ENCODE results near the gene DDX55. TPM values are rescaled to one million over a fixed set of nuclear protein-coding genes. Genes with fewer than 3 reads are reported as not detected.
"Not testable (repeated sequence)": the region's sequence is repeated elsewhere in the genome, so short reads cannot be mapped to it uniquely, and the experiment has no call there.

The DDX55 gene
- total and polyA plus RNA-seq, 9 donors: 11.9 to 21.0 (median 13.5) TPM

- Histone ChIP-seq H3K36me3 (ENCODE audit: control insufficient read depth, insufficient read depth, low read length) (peaks cover 40% of the 10 kb centered on the region), H3K4me1 (ENCODE audit: control insufficient read depth, insufficient read depth, low read length) (peaks cover 13% of the 10 kb centered on the region)
- WGBS (ENCODE audit: insufficient coverage): 90% methylated on average over 2 of the region's 11 CpGs
- not testable (repeated sequence) for DNase-seq; H3K27ac ChIP-seq (ENCODE audit: low read length); H3K9me3 ChIP-seq (replicated peaks; ENCODE audit: control insufficient read depth, low read depth, low read length); H3K27me3 ChIP-seq (ENCODE audit: control insufficient read depth, insufficient read depth, low read length); H3K4me3 ChIP-seq (ENCODE audit: low read length)
Observed at GRCh38 chr12:123603495-123603894, 1.6 kb downstream of the DDX55 start.

DNA sequence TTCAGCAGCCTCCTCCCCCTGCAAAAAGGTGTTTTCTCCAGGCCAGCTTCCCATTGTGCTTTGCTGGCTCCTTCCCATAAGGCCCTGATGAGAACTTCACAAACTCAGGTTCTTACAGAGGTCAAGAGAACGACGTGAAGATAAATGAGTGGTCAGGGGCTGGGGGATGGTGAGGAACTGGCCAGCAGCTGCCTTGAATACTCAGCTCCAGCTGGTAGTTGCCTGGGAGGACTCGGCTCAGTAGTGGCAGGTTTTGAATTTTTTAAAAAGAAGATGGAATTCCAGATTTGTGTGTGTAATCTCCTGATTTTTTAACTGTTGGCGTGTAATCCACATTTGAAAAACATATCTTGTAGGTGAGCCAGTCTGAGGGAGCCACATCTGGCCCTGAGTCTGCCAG lies 5.9 kb downstream of the DDX55 start:
- DNase-seq: no peak
- Histone ChIP-seq H3K9me3 (replicated peaks; ENCODE audit: control insufficient read depth, low read depth, low read length) (no peaks in the 10 kb centered on the region), H3K36me3 (ENCODE audit: control insufficient read depth, insufficient read depth, low read length) (peaks cover 69% of the 10 kb centered on the region), H3K4me1 (ENCODE audit: control insufficient read depth, insufficient read depth, low read length) (peaks cover 6% of the 10 kb centered on the region), H3K4me3 (ENCODE audit: low read length) (no peak overlapping the region), H3K27ac (ENCODE audit: low read length) (no peak overlapping the region), H3K27me3 (ENCODE audit: control insufficient read depth, insufficient read depth, low read length) (no peaks in the 10 kb centered on the region)
- WGBS (ENCODE audit: insufficient coverage): 69% methylated on average over 4 of the region's 4 CpGs

DNA sequence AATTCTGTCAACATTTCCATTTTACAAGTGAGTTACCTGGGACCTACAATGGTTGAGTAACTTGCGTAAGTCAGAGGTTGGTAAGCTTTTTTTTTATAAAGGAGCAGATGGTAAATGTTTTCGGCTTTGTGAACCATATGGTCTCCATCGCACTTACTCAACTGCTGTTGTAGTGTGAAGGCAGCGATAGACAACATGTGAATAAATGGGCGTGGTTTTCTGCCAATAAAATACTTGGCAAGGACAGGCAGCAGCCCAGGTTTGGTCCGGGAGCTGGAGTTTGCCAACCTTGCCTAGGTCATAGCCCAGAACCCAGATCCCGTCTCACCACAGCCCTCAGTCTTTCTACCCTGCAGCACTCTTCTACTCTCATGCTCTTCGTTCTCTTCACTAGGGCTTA lies 6.3 kb downstream of the DDX55 start:
- Histone ChIP-seq H3K4me3 (ENCODE audit: low read length) (no peak overlapping the region), H3K27ac (ENCODE audit: low read length) (no peak overlapping the region), H3K36me3 (ENCODE audit: control insufficient read depth, insufficient read depth, low read length) (peaks cover 73% of the 10 kb centered on the region), H3K4me1 (ENCODE audit: control insufficient read depth, insufficient read depth, low read length) (peaks cover 1% of the 10 kb centered on the region), H3K27me3 (ENCODE audit: control insufficient read depth, insufficient read depth, low read length) (no peaks in the 10 kb centered on the region), H3K9me3 (replicated peaks; ENCODE audit: control insufficient read depth, low read depth, low read length) (no peaks in the 10 kb centered on the region)
- no peak for DNase-seq
- 92% methylated on average over 5 of the region's 8 CpGs for WGBS (ENCODE audit: insufficient coverage)

- no peaks in the 10 kb centered on the region for H3K27me3 ChIP-seq (ENCODE audit: control insufficient read depth, insufficient read depth, low read length)
- peaks cover 79% of the 10 kb centered on the region for H3K36me3 ChIP-seq (ENCODE audit: control insufficient read depth, insufficient read depth, low read length)
- no peaks in the 10 kb centered on the region for H3K4me1 ChIP-seq (ENCODE audit: control insufficient read depth, insufficient read depth, low read length)
- no CpG with 5 or more reads among the region's 2 CpGs for WGBS (ENCODE audit: insufficient coverage)
- DNase-seq: no peak
- H3K27ac ChIP-seq (ENCODE audit: low read length): no peak overlapping the region
- no peaks in the 10 kb centered on the region for H3K9me3 ChIP-seq (replicated peaks; ENCODE audit: control insufficient read depth, low read depth, low read length)
- H3K4me3 ChIP-seq (ENCODE audit: low read length): no peak overlapping the region
Observed at GRCh38 chr12:123614110-123614509, 12.2 kb downstream of the DDX55 start.

DNA sequence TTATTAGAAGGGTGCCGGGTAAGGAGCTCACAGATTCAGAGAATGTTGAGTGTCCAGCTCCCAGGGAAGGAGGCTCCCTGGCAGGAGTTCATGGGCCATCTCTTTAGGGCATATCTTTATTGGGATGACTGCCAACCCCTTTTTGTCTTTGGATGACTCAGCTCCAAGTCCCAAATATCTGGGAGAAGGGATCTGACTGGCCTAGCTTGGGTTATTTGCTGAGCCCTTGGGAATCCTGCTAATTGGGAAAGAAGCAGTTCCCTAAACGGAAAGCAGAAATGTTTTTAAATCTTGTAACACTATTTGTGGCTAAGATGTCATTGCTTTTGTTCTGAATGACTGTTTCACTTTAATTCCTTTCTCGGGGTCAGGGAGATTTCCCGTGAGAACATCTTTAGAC lies 12.6 kb downstream of the DDX55 start:
- Histone ChIP-seq H3K4me1 (ENCODE audit: control insufficient read depth, insufficient read depth, low read length) (no peaks in the 10 kb centered on the region), H3K36me3 (ENCODE audit: control insufficient read depth, insufficient read depth, low read length) (peaks cover 82% of the 10 kb centered on the region), H3K4me3 (ENCODE audit: low read length) (no peak overlapping the region), H3K27ac (ENCODE audit: low read length) (no peak overlapping the region), H3K27me3 (ENCODE audit: control insufficient read depth, insufficient read depth, low read length) (no peaks in the 10 kb centered on the region), H3K9me3 (replicated peaks; ENCODE audit: control insufficient read depth, low read depth, low read length) (no peaks in the 10 kb centered on the region)
- WGBS (ENCODE audit: insufficient coverage): 68% methylated on average over 2 of the region's 4 CpGs
- DNase-seq: no peak

DNA sequence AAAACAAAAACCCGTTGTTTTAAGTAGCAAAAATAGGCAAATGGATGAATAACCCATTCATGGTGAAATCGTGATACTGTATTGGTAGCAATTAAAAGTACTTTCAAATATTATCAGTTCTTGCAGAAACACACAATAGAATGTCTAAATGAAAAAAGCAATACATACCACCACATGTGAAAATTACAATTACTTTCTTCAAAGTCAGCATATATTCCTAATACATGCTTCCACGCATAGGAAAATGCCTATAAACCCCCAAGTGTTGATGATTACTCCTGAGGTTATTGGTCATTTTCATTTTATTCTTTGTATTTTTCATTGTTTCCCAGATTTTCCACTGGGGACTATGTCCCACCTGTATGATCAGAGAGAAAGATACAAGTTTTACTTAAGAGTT lies 15.2 kb downstream of the DDX55 start:
- Histone ChIP-seq H3K9me3 (replicated peaks; ENCODE audit: control insufficient read depth, low read depth, low read length) (no peaks in the 10 kb centered on the region), H3K27ac (ENCODE audit: low read length) (no peak overlapping the region), H3K36me3 (ENCODE audit: control insufficient read depth, insufficient read depth, low read length) (peaks cover 81% of the 10 kb centered on the region), H3K4me1 (ENCODE audit: control insufficient read depth, insufficient read depth, low read length) (peaks cover 5% of the 10 kb centered on the region), H3K27me3 (ENCODE audit: control insufficient read depth, insufficient read depth, low read length) (no peaks in the 10 kb centered on the region), H3K4me3 (ENCODE audit: low read length) (no peak overlapping the region)
- DNase-seq: no peak
- WGBS (ENCODE audit: insufficient coverage): no CpG with 5 or more reads among the region's 3 CpGs

- H3K27me3 ChIP-seq (ENCODE audit: control insufficient read depth, insufficient read depth, low read length): no peaks in the 10 kb centered on the region
- H3K4me1 ChIP-seq (ENCODE audit: control insufficient read depth, insufficient read depth, low read length): peaks cover 5% of the 10 kb centered on the region
- H3K4me3 ChIP-seq (ENCODE audit: low read length): no peak overlapping the region
- H3K27ac ChIP-seq (ENCODE audit: low read length): no peak overlapping the region
- 81% methylated on average over 9 of the region's 13 CpGs for WGBS (ENCODE audit: insufficient coverage)
- H3K9me3 ChIP-seq (replicated peaks; ENCODE audit: control insufficient read depth, low read depth, low read length): no peaks in the 10 kb centered on the region
- no peak for DNase-seq
- H3K36me3 ChIP-seq (ENCODE audit: control insufficient read depth, insufficient read depth, low read length): peaks cover 81% of the 10 kb centered on the region
Observed at GRCh38 chr12:123617580-123617979, 15.7 kb downstream of the DDX55 start.

DNA sequence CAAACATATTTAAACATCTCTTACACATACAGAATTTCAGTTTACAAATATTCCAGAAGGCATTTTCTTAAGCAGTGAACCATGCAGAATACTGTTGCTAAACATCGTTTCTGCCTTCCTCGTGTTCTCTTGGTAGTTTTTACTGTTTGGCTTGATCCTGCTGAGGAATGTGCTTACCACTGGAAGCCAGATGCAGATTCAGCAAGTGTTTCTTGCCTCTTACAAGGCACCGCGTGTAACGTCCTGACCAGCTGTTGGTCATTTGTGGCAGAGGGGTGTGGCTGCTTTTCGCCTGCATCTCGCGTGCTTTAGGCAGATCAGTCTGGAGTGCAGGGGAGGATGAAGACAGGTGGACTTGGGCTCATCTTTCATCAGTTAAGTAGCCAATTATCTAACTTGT lies 19.2 kb downstream of the DDX55 start:
- H3K9me3 ChIP-seq (replicated peaks; ENCODE audit: control insufficient read depth, low read depth, low read length): no peaks in the 10 kb centered on the region
- peaks cover 5% of the 10 kb centered on the region for H3K4me1 ChIP-seq (ENCODE audit: control insufficient read depth, insufficient read depth, low read length)
- no peak overlapping the region for H3K4me3 ChIP-seq (ENCODE audit: low read length)
- H3K36me3 ChIP-seq (ENCODE audit: control insufficient read depth, insufficient read depth, low read length): peaks cover 78% of the 10 kb centered on the region
- 44% methylated on average over 5 of the region's 8 CpGs for WGBS (ENCODE audit: insufficient coverage)
- peak; percentile 27 for DNase-seq
- H3K27me3 ChIP-seq (ENCODE audit: control insufficient read depth, insufficient read depth, low read length): no peaks in the 10 kb centered on the region
- no peak overlapping the region for H3K27ac ChIP-seq (ENCODE audit: low read length)

DNA sequence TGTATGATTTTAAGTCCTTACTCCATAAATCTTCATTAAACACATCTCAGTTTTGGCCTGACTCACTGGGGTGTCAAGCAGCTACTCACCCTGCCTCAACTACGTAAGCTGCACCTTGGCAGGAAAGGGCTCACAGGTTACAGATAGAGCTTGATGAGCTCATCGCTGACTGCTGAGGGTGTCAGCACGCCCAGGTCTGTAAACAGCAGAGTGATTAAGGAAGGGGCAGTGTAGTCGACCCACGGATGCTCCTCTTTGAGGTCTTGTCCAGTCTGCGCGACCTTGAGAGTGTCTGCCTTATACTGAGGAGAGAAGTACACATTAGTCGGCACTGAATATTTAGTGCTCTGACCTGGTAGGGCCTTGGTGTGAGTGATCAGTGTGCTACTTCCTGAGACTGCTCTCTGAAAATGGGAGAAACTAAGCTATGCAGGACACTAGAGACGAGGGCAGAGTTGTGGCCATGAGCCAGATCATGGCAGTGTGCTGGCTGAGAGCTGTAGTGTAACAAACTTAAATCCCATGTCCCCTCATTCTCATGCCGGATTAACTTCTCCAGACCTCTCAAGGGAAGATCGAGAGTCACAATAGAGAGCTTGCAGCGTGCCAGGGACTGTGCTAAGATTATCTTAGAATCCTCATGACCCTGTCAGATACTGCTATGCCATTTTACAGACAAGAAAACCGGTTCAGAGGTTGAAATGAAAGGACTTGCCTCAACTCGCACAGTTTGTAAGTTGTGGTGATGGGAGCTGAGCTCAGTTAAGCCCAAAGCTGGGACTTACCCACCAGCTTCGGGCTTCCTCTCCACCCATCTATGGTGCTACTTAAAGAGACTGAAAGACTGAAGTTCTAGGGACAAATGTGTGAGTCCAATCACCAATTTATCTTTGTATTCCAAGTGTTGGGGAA lies 20.0 kb downstream of the DDX55 start:
- WGBS (ENCODE audit: insufficient coverage): 86% methylated on average over 10 of the region's 15 CpGs
- DNase-seq: no peak
- no peaks in the 10 kb centered on the region for H3K27me3 ChIP-seq (ENCODE audit: control insufficient read depth, insufficient read depth, low read length)
- no peak overlapping the region for H3K27ac ChIP-seq (ENCODE audit: low read length)
- no peak overlapping the region for H3K4me3 ChIP-seq (ENCODE audit: low read length)
- H3K9me3 ChIP-seq (replicated peaks; ENCODE audit: control insufficient read depth, low read depth, low read length): no peaks in the 10 kb centered on the region
- peaks cover 76% of the 10 kb centered on the region for H3K36me3 ChIP-seq (ENCODE audit: control insufficient read depth, insufficient read depth, low read length)
- H3K4me1 ChIP-seq (ENCODE audit: control insufficient read depth, insufficient read depth, low read length): peaks cover 5% of the 10 kb centered on the region

- WGBS (ENCODE audit: insufficient coverage): under 1% methylated on average over 49 of the region's 52 CpGs
Observed at GRCh38 chr12:123633379-123634141, 31.7 kb downstream of the DDX55 start, which contains the start of the genes EIF2B1 and GTF2H3. TSS of gene EIF2B1 (minus strand) at chr12:123633686. CDS start at chr12:123633557, 129 bp downstream. TSS of gene GTF2H3 (plus strand) at chr12:123633829. CDS start at chr12:123633860, 31 bp downstream.

More at GRCh38 chr12:123633379-123634141, 31.7 kb downstream of the DDX55 start, which contains the start of the genes EIF2B1 and GTF2H3:
- peak within 1 kb of the TSS; percentile 71 for H3K4me3 ChIP-seq (ENCODE audit: low read length)
- DNase-seq: peak; percentile 99
- no peaks in the 10 kb centered on the region for H3K27me3 ChIP-seq (ENCODE audit: control insufficient read depth, insufficient read depth, low read length)
- no peaks in the 10 kb centered on the region for H3K9me3 ChIP-seq (replicated peaks; ENCODE audit: control insufficient read depth, low read depth, low read length)
- peaks cover 13% of the 10 kb centered on the region for H3K4me1 ChIP-seq (ENCODE audit: control insufficient read depth, insufficient read depth, low read length)
- H3K27ac ChIP-seq (ENCODE audit: low read length): peak within 1 kb of the TSS; percentile 94
- peaks cover 23% of the 10 kb centered on the region for H3K36me3 ChIP-seq (ENCODE audit: control insufficient read depth, insufficient read depth, low read length)
